Measurements from ENCODE around the gene CCDC110. TPM values are rescaled to one million over a fixed set of nuclear protein-coding genes. Genes with fewer than 3 reads are reported as not detected.
A peak's percentile ranks its signal among the peaks of the same experiment; 100 is the strongest.

CCDC110 gene
- total RNA-seq = 1 to 10 TPM in 7 of 10 donors, under 1 TPM in 3; 0.54 to 2.5 (median 1.9) TPM
- under 1 TPM; 0.12 to 0.29 TPM for polyA plus RNA-seq
- long read RNA-seq, donor 1, partial matches to known transcripts = 0 of 1 reads
- long read RNA-seq, donor 1, other reads (novel, unspliced or antisense) = 1 of 1 reads
- long read RNA-seq, donor 2, partial matches to known transcripts = 0 of 1 reads
- long read RNA-seq, donor 2, other reads (novel, unspliced or antisense) = 1 of 1 reads
- long read RNA-seq, donor 3, partial matches to known transcripts = 0 of 2 reads
- long read RNA-seq, donor 3, other reads (novel, unspliced or antisense) = 1 of 2 reads

DNA sequence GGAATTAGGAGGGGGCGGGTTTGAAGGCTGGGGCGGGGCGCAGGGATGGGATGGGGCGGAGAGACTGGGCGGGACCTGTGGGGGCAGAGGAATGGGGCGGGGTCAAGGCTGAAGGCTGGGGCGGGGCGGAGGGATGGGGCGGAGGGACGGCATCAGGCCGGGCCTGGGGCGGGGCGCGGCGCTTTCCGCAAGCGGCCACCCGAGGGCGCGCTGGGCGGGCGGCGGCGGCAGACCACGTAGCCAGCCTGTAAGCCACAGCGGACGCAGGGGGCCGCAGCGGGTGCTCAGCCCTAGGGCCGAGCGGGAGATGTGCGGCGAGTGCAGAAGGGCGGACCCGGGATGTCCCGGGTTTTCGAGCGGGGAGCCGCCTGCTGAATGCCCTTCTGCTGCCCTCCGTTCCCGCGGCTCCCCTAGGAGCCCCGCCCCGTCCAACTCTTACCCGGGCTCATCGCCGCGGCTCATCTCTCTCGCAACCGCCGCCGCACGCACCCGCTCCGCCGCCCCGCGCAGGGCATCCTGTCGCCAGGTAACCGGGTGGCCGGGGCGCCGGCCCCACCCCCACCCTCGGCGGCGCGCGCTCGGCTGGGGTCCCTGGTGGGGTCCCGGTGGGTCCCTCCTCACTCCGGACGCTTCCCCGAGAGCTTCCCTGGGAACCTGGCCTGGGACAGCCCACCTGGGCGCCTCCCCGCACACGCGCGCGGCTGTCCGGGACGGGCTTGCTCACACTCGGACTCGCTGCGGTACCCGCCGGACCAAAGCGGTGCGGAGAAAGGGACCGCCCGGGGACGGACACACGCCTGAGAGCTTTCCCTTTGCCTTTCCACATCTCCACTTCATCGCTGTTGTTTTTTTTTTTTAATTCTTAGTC, at the start of gene CCDC110:
Gene CCDC110 (minus strand): TSS at position 499 of the 868 bp plus-strand sequence. CDS start 50 bp downstream, at position 449.
- 1% methylated on average over 77 to 91 of the region's 93 CpGs for WGBS, 2 donors

GRCh38 chr4:185520119-185520518, 48.6 kb upstream of the CCDC110 start:
- peak; percentile 31 to 80 (median 66) for ATAC-seq
- intact Hi-C loops (cut with DNase I) = no loop called here
- peak overlapping the region in 6 of 10 donors; percentile 7 to 38 (median 13) for H3K27ac ChIP-seq
- no peak for DNase-seq
- H3K4me1 ChIP-seq = peaks cover 0 to 50% (median 14%) of the 10 kb centered on the region in 9 donors
- no peaks in the 10 kb centered on the region for H3K9me3 ChIP-seq
- no peak for TF ChIP-seq CTCF (IDR thresholded peaks at IDR 0.05)
- WGBS, 2 donors = 38 to 53% methylated on average over 4 of the region's 4 CpGs
- no peak overlapping the region for H3K4me3 ChIP-seq
- H3K36me3 ChIP-seq = peaks cover 0 to 72% (median 22%) of the 10 kb centered on the region in 9 donors
- H3K27me3 ChIP-seq = peaks cover 0 to 29% (median 0%) of the 10 kb centered on the region in 7 donors

More for the DNA sequence above, at the start of gene CCDC110:
- DNase-seq = peak; percentile 96 to 97
- peak; percentile 96 to 98 (median 98) for ATAC-seq
- Histone ChIP-seq H3K27me3 (peaks cover 0 to 37% (median 0%) of the 10 kb centered on the region in 7 donors), H3K9me3 (no peaks in the 10 kb centered on the region), H3K27ac (peak within 1 kb of the TSS in 9 of 10 donors; percentile 40 to 81 (median 77)), H3K4me1 (peaks cover 0 to 22% (median 12%) of the 10 kb centered on the region in 9 donors), H3K36me3 (no peaks in the 10 kb centered on the region), H3K4me3 (peak within 1 kb of the TSS; percentile 68 to 98 (median 86))
- intact Hi-C loops (cut with DNase I) = loop anchor here (1.0 to 10.0 kb wide), 12 partner anchors 36 to 566 kb away; partner anchors contain the start of genes PDLIM3 (in 3 of the 10), ANKRD37 (in 1 of the 10) and LRP2BP (in 1 of the 10)
- peak; percentile 61 to 91 (median 75) for TF ChIP-seq CTCF (IDR thresholded peaks at IDR 0.05)

GRCh38 chr4:185518494-185518893, 47.0 kb upstream of the CCDC110 start:
- DNase-seq = no peak
- intact Hi-C loops (cut with DNase I) = no loop called here
- no peak for TF ChIP-seq CTCF (IDR thresholded peaks at IDR 0.05)
- Histone ChIP-seq H3K27ac (peak overlapping the region in 1 of 10 donors; percentile 1), H3K4me3 (no peak overlapping the region), H3K36me3 (peaks cover 0 to 69% (median 13%) of the 10 kb centered on the region in 9 donors), H3K9me3 (no peaks in the 10 kb centered on the region), H3K4me1 (peaks cover 6 to 48% (median 13%) of the 10 kb centered on the region in 9 donors), H3K27me3 (peaks cover 0 to 35% (median 0%) of the 10 kb centered on the region in 7 donors)
- WGBS, 2 donors = 48 to 51% methylated on average over 1 of the region's 1 CpG
- no peak for ATAC-seq

DNA sequence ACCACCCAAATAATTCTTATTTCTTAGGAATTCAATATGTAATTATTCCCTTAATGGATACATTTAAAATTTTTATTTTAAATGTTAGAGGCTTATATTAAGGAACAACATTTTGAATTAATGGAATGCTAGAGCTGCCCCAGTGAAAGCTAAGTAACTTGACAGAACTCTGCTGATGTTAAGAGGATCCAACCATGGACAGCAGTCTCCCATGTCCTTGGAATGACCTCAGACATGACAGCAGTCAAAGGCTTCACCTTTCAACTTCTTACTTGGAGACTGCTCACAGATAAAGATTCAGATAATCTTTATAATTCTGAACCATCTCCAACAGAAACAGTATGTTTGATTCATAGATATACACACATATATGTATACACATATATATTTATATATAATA, 46.5 kb upstream of the CCDC110 start:
- no peak for TF ChIP-seq CTCF (IDR thresholded peaks at IDR 0.05)
- Histone ChIP-seq H3K36me3 (peaks cover 0 to 65% (median 13%) of the 10 kb centered on the region in 9 donors), H3K9me3 (no peaks in the 10 kb centered on the region), H3K4me3 (no peak overlapping the region), H3K27ac (no peak overlapping the region), H3K27me3 (peaks cover 0 to 37% (median 0%) of the 10 kb centered on the region in 7 donors), H3K4me1 (peaks cover 7 to 48% (median 18%) of the 10 kb centered on the region in 9 donors)
- DNase-seq = no peak
- intact Hi-C loops (cut with DNase I) = no loop called here
- ATAC-seq = no peak

All from heart right ventricle (tissue), 16 donors.